K562 (cell line): ENCODE measurements around the gene LAMA4. TPM values are rescaled to one million over a fixed set of nuclear protein-coding genes. Genes with fewer than 3 reads are reported as not detected.
A peak's percentile ranks its signal among the peaks of the same experiment; 100 is the strongest.

Experiments used
- ATAC-seq: fragments of 200-7000 bp; cut with Tn5 transposase; 3 replicates; pipeline ENCODE4 v1.9.1; 2020; ENCODE audit warnings: moderate library complexity
- BruUV-seq: library from RNA; stranded (reverse); fragments of 400-500 nt; replicated peaks from 2 replicates; lab custom pipeline; 2021; lab: Mats Ljungman, UMichigan
- CTCF ChIA-PET: fragments of 300-600 bp; formaldehyde crosslinking; extraction: SDS; loops from one replicate; lab custom pipeline; 2021; ENCODE audit warnings: low intra/inter-chr PET ratio; lab: Yijun Ruan, JAX
- POLR2A ChIA-PET: fragments of 300-600, 350-650 bp; sonication (Branson Sonifier 250); formaldehyde crosslinking; extraction: SDS; loops from one replicate; lab custom pipeline; 2021; ENCODE audit warnings: antibody characterized with exemption, inconsistent platforms; lab: Yijun Ruan, JAX
- DNase-seq, 4 experiments: peaks; one replicate each; pipeline versions ENCODE4 v3.0.0 to v3.0.0-alpha.2; 2011 to 2018; ENCODE audit warnings: low spot score in 3 of 4, mixed read lengths in 3 of 4; ENCODE audit errors: extremely low read depth in 1 of 4
- FAIRE-seq: peaks from 2 replicates; lab custom pipeline; 2011; peaks lifted over from hg19 to GRCh38; lab: Jason Lieb, UNC
- H2AFZ ChIP-seq: 2 replicates; pipeline ENCODE4 v1.6.0; 2011; ENCODE audit warnings: low read depth, low read length, control low read depth, inconsistent platforms
- H3K27ac ChIP-seq: fragments of 200-600 bp; 3 replicates; pipeline ENCODE4 v1.8.0; 2011; ENCODE audit warnings: low read depth, mild to moderate bottlenecking, control low read depth, inconsistent platforms, low read length, moderate library complexity, mixed read lengths; ENCODE audit errors: extremely low read depth
- H3K27me3 ChIP-seq, 2 experiments: fragments of 300-600 bp in 1 of 2; 2 replicates in 1 of 2; 3 replicates in 1 of 2; pipeline versions ENCODE4 v1.6.0 to v1.8.0; 2011; ENCODE audit warnings: inconsistent platforms in 2 of 2, low read length in 2 of 2, mild to moderate bottlenecking in 1 of 2, mixed read lengths in 1 of 2, moderate library complexity in 1 of 2; ENCODE audit not compliant: control insufficient read depth in 2 of 2, insufficient read depth in 2 of 2
- H3K36me3 ChIP-seq: fragments of 300-600 bp; 3 replicates; pipeline ENCODE4 v1.8.0; 2011; ENCODE audit warnings: mild to moderate bottlenecking, low read length, inconsistent platforms; ENCODE audit not compliant: control insufficient read depth, insufficient read depth
- H3K4me1 ChIP-seq, 2 experiments: fragments of 200-600 bp in 1 of 2; replicated peaks in 1 of 2; 2 replicates in 1 of 2; 3 replicates in 1 of 2; pipeline versions ENCODE4 v1.5.1 to v1.8.0; 2011; ENCODE audit warnings: inconsistent platforms in 2 of 2, low read length in 2 of 2, mild to moderate bottlenecking in 1 of 2, mixed read lengths in 1 of 2, moderate library complexity in 1 of 2; ENCODE audit not compliant: control insufficient read depth in 2 of 2, insufficient read depth in 2 of 2
- H3K4me2 ChIP-seq: 2 replicates; pipeline ENCODE4 v1.6.1; 2011; ENCODE audit warnings: low read length, control low read depth, inconsistent platforms, mixed read lengths; ENCODE audit not compliant: insufficient read depth
- H3K4me3 ChIP-seq: fragments of 200-600 bp; sonication (generic), shearing (Covaris generic); 2 replicates; pipeline ENCODE4 v1.5.1; 2016; ENCODE audit warnings: control low read depth, inconsistent platforms
- H3K79me2 ChIP-seq: fragments of 200-600 bp; 3 replicates; pipeline ENCODE4 v1.8.0; 2011; ENCODE audit warnings: low read length, inconsistent platforms; ENCODE audit not compliant: control insufficient read depth, insufficient read depth
- H3K9ac ChIP-seq, 2 experiments: 2 replicates each; pipeline versions ENCODE4 v1.6.0 to v1.6.1; 2011; ENCODE audit warnings: low read depth in 2 of 2, low read length in 2 of 2, control low read depth in 1 of 2, inconsistent platforms in 1 of 2, mild to moderate bottlenecking in 1 of 2, mixed read lengths in 1 of 2; ENCODE audit not compliant: insufficient read depth in 1 of 2
- H3K9me1 ChIP-seq: one replicate; pipeline ENCODE4 v1.6.0; 2011; ENCODE audit warnings: inconsistent platforms, mild to moderate bottlenecking, low read length, moderate library complexity; ENCODE audit not compliant: control insufficient read depth, insufficient read depth
- H3K9me3 ChIP-seq: replicated peaks from 2 replicates; pipeline ENCODE4 v1.5.1; 2011; ENCODE audit warnings: low read depth, low read length, inconsistent platforms; ENCODE audit not compliant: control insufficient read depth, insufficient read depth
- H4K20me1 ChIP-seq: replicated peaks from 2 replicates; pipeline ENCODE4 v1.6.1; 2011; ENCODE audit warnings: low read length, inconsistent platforms, mixed read lengths; ENCODE audit not compliant: control insufficient read depth, insufficient read depth
- CEBPB ChIP-seq: fragments of 450-650 bp; IDR thresholded peaks from 2 replicates; pipeline ENCODE4 v1.6.1; 2016; ENCODE audit warnings: missing genetic modification characterization, missing compliant biosample characterization
- CEBPG ChIP-seq, 3 experiments: fragments of 200-800 bp in 1 of 3; sonication (Bioruptor generic) in 1 of 3; sonication (generic) in 1 of 3; formaldehyde crosslinking in 1 of 3; IDR thresholded peaks in 2 of 3; conservative IDR thresholded peaks in 1 of 3; 2 replicates each; pipeline versions ENCODE4 v1.6.1 to v1.8.0; 2016 to 2022; ENCODE audit warnings: missing compliant biosample characterization in 2 of 3, missing genetic modification characterization in 2 of 3, mild to moderate bottlenecking in 1 of 3, missing genetic modification reagents in 1 of 3
- CREM ChIP-seq: IDR thresholded peaks from 2 replicates; pipeline ENCODE4 v1.6.1; 2014; ENCODE audit warnings: antibody characterized with exemption, low read depth
- ESRRB ChIP-seq: fragments of 250-450 bp; sonication (Bioruptor Pico); IDR thresholded peaks from 2 replicates; pipeline ENCODE4 v1.5.0; 2020; ENCODE audit warnings: mild to moderate bottlenecking, moderate library complexity, borderline replicate concordance
- FOXP4 ChIP-seq: sonication (generic); formaldehyde crosslinking; IDR thresholded peaks from 2 replicates; pipeline ENCODE4 v1.8.0; 2022; ENCODE audit warnings: mild to moderate bottlenecking, missing genetic modification reagents, borderline replicate concordance
- PBX2 ChIP-seq, 2 experiments: IDR thresholded peaks in 1 of 2; conservative IDR thresholded peaks in 1 of 2; 2 replicates each; pipeline ENCODE4 v1.6.1; 2016; ENCODE audit warnings: low read depth in 2 of 2, mild to moderate bottlenecking in 1 of 2, missing compliant biosample characterization in 1 of 2, missing genetic modification characterization in 1 of 2, moderate library complexity in 1 of 2
- PCBP1 ChIP-seq: fragments of 200-400 bp; formaldehyde crosslinking; IDR thresholded peaks from 2 replicates; pipeline ENCODE4 v1.6.1; 2018; ENCODE audit warnings: mild to moderate bottlenecking, low read depth, low read length; ENCODE audit not compliant: poor library complexity, severe bottlenecking
- PHF21A ChIP-seq: fragments of 450-650 bp; IDR thresholded peaks from 2 replicates; pipeline ENCODE4 v1.6.1; 2017; ENCODE audit warnings: low read depth, borderline replicate concordance
- RBFOX2 ChIP-seq: fragments of 200-400 bp; formaldehyde crosslinking; IDR thresholded peaks from 2 replicates; pipeline ENCODE4 v1.6.1; 2017; ENCODE audit warnings: low read depth, mild to moderate bottlenecking, low read length, moderate library complexity
- RUNX1 ChIP-seq: sonication (generic); IDR thresholded peaks from 2 replicates; pipeline ENCODE4 v1.6.1; 2016; ENCODE audit warnings: antibody characterized with exemption, low read depth
- ZBED1 ChIP-seq: IDR thresholded peaks from 2 replicates; pipeline ENCODE4 v1.6.1; 2014
- ZNF644 ChIP-seq: fragments of 200-800 bp; sonication (Bioruptor generic); IDR thresholded peaks from 2 replicates; pipeline ENCODE4 v1.6.1; 2016; ENCODE audit warnings: low read depth, missing genetic modification characterization, missing compliant biosample characterization
- WGBS: fragments of 100-300 bp; shearing (Covaris generic); methylation state at CpG from one replicate; pipeline ENCODE4 v1.1.6; 2016; ENCODE audit warnings: low coverage, mixed read lengths; ENCODE audit not compliant: insufficient coverage; ENCODE audit errors: missing lambda C conversion rate; 5-methylcytosine and 5-hydroxymethylcytosine counted together
- in situ Hi-C: fragments of 300-500 bp; cut with MboI; formaldehyde crosslinking; loops from 4 replicates; pipeline ENCODE4 v1.15.0; 2018; ENCODE audit warnings: inconsistent platforms, mixed read lengths
- intact Hi-C: fragments of 100-400 bp; cut with micrococcal nuclease; formaldehyde crosslinking; loops from 2 replicates; pipeline ENCODE4 v1.14.2; 2022
- polyA plus RNA-seq, 8 experiments: library from polyadenylated mRNA; depleted of rRNA in 4 of 8; stranded (reverse) in 5 of 8; unstranded in 3 of 8; fragments of >200 nt; fragmentation: Nextera tagmentation in 2 of 8; fragmentation: Illumina TruSeq in 1 of 8; extraction: Ambion mirVana in 2 of 8; extraction: Trizol in 1 of 8; gene quantifications; 2 replicates each; pipeline versions ENCODE4 v1.2.1 to v1.2.3, GENCODE V29; 2011 to 2014; ENCODE audit warnings: inconsistent platforms in 1 of 8, missing spikeins in 1 of 8
- total RNA-seq, 7 experiments: library from RNA; depleted of rRNA in 6 of 7; stranded (reverse); fragments of >200 nt in 6 of 7; fragmentation: Illumina TruSeq in 2 of 7; extraction: Trizol in 2 of 7; gene quantifications; 2 replicates each; pipeline versions ENCODE4 v1.2.1 to v1.2.3, GENCODE V29; 2011 to 2021; ENCODE audit warnings: low replicate concordance in 1 of 7

LAMA4 gene
- total and polyA plus RNA-seq, 9 of the 15 experiments (the other 6 are each of a cell fraction or from before 2014, with no cell fraction given), result 0.05 to 2.9 (median 0.51) TPM

GRCh38 chr6:112218563-112218962 is 35.8 kb downstream of the LAMA4 start (continued):
- no peak for TF ChIP-seq CREM
- TF ChIP-seq FOXP4, result no peak
- TF ChIP-seq PCBP1, result no peak

- no peaks in the 10 kb centered on the region for H3K9me3 ChIP-seq
- no peak for TF ChIP-seq RBFOX2
- no peak for TF ChIP-seq ZNF644
- no peak for TF ChIP-seq PHF21A
- no peak for TF ChIP-seq ESRRB
- TF ChIP-seq RUNX1, result no peak
- no peak for TF ChIP-seq ZBED1
- no peak for TF ChIP-seq PBX2 (CRISPR knock-in tag; IDR thresholded peaks at IDR 0.05; ENCODE audit: low read depth)
- no peak for TF ChIP-seq PBX2 (tag; conservative IDR thresholded peaks at IDR 0.05; ENCODE audit: low read depth)
- peak; percentile 78 for TF ChIP-seq CEBPB (tag)
- no peak for TF ChIP-seq CEBPG (CRISPR knock-in tag; IDR thresholded peaks at IDR 0.05)
- peak; percentile 81 to 89 for TF ChIP-seq CEBPG (tag; conservative IDR thresholded peaks at IDR 0.05 in 1 of 2, IDR thresholded peaks at IDR 0.05 in 1 of 2)
- TF ChIP-seq, all 486 proteins: peak for 2
- Histone ChIP-seq H3K4me1 (no peaks in the 10 kb centered on the region), H4K20me1 (no peaks in the 10 kb centered on the region), H3K4me2 (no peak overlapping the region), H3K9ac (no peak overlapping the region), H3K79me2 (no peaks in the 10 kb centered on the region), H3K27ac (no peak overlapping the region), H3K9me1 (no peaks in the 10 kb centered on the region), H2AFZ (no peak overlapping the region), H3K27me3 (no peaks in the 10 kb centered on the region; a peak in 1 of 5 replicates), H3K36me3 (no peaks in the 10 kb centered on the region), H3K4me3 (no peak overlapping the region)
- CTCF ChIA-PET, result no interaction called here
- intact Hi-C loops (no loop called here), in situ Hi-C loops (no loop called here)
- no peak for ATAC-seq
- WGBS, result 1% methylated on average over 6 of the region's 6 CpGs
- no peak for DNase-seq
- BruUV-seq, result no TSS peak
- POLR2A ChIA-PET, result interaction anchor here (0.6 kb wide), 1 partner anchor 567 kb away, joined by 4 read pairs; no protein-coding TSS in a partner anchor
- no peak for FAIRE-seq
Observed at GRCh38 chr6:112216662-112217551, 37.5 kb downstream of the LAMA4 start.
